ENCODE measurements around the gene CTU2. TPM values are rescaled to one million over a fixed set of nuclear protein-coding genes. Genes with fewer than 3 reads are reported as not detected.
A peak's percentile ranks its signal among the peaks of the same experiment; 100 is the strongest.

CTU2 gene
- total RNA-seq, 4 donors from 2014 or later, result 6.0 to 19.9 (median 10.7) TPM

DNA sequence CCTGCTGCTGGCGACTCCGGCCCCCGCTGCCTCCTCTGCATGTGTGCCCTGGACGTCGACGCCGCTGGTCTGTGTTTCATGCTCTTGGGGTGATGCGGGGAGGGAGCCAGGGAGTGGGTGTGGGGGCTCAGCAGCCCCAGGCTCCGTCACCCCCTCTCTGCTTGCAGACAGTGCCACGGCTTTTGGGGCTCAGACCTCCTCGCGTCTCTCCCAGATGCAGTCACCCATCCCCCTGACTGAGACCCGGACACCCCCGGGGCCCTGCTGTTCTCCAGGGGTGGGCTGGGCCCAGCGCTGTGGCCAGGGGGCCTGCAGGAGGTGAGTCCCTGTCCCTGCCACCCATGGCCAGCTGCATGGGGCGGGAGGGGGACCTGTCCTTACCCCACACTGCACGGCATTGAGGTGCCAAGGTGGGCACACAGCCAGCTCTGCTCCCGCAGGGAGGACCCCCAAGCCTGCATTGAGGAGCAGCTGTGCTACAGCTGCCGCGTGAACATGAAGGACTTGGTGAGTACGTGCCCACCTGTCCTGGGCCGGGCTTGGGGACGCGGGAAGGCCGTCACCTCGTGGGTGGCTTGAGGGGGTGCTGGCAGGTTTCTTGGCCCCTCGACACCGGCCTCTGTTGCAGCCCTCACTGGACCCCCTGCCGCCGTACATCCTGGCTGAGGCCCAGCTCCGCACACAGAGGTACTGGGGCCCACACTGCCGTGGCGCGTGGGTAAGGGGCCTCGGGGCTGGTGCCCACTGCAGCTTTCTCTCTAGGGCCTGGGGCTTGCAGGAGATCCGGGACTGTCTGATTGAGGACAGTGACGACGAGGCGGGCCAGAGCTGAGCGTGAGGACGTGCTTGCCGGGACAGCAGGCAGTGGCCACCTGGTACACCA lies 8.4 kb downstream of the CTU2 start:
- H3K9me3 ChIP-seq, result no peaks in the 10 kb centered on the region
- peaks cover 0 to 13% (median 0%) of the 10 kb centered on the region in 3 donors for H3K4me1 ChIP-seq
- 88% methylated on average over 9 of the region's 42 CpGs; no CpG with 5 or more reads in 1 of the 2 donors for WGBS, 2 donors (ENCODE audit: low coverage in 1 of 2)
- H3K36me3 ChIP-seq, result peaks cover 0 to 73% of the 10 kb centered on the region in 2 donors
- TF ChIP-seq, protein P1, sequence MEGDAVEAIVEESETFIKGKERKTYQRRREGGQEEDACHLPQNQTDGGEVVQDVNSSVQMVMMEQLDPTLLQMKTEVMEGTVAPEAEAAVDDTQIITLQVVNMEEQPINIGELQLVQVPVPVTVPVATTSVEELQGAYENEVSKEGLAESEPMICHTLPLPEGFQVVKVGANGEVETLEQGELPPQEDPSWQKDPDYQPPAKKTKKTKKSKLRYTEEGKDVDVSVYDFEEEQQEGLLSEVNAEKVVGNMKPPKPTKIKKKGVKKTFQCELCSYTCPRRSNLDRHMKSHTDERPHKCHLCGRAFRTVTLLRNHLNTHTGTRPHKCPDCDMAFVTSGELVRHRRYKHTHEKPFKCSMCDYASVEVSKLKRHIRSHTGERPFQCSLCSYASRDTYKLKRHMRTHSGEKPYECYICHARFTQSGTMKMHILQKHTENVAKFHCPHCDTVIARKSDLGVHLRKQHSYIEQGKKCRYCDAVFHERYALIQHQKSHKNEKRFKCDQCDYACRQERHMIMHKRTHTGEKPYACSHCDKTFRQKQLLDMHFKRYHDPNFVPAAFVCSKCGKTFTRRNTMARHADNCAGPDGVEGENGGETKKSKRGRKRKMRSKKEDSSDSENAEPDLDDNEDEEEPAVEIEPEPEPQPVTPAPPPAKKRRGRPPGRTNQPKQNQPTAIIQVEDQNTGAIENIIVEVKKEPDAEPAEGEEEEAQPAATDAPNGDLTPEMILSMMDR (IDR thresholded peaks at IDR 0.05), result no peak
- TF ChIP-seq POLR2AphosphoS5 (IDR thresholded peaks at IDR 0.05) (no peak), POLR2A (IDR thresholded peaks at IDR 0.05) (no peak), EP300 (IDR thresholded peaks at IDR 0.05) (no peak)
- no peaks in the 10 kb centered on the region for H3K27me3 ChIP-seq
- no peak overlapping the region for H3K27ac ChIP-seq
- H3K4me3 ChIP-seq, result no peak overlapping the region
- ATAC-seq, result no peak

- 74 to 83% methylated on average over 6 to 9 of the region's 57 CpGs for WGBS, 2 donors (ENCODE audit: low coverage in 1 of 2)
- Histone ChIP-seq H3K4me1 (peaks cover 0 to 17% (median 0%) of the 10 kb centered on the region in 3 donors), H3K27ac (no peak overlapping the region), H3K9me3 (no peaks in the 10 kb centered on the region), H3K36me3 (peaks cover 0 to 75% of the 10 kb centered on the region in 2 donors), H3K4me3 (no peak overlapping the region), H3K27me3 (no peaks in the 10 kb centered on the region)
- ATAC-seq, result no peak
- TF ChIP-seq POLR2AphosphoS5 (IDR thresholded peaks at IDR 0.05), result no peak
Observed at GRCh38 chr16:88715312-88716190, 9.2 kb downstream of the CTU2 start.

- ATAC-seq, result no peak
- Histone ChIP-seq H3K9me3 (no peaks in the 10 kb centered on the region), H3K36me3 (peaks cover 0 to 81% of the 10 kb centered on the region in 2 donors), H3K4me3 (no peak overlapping the region), H3K4me1 (peaks cover 0 to 17% (median 0%) of the 10 kb centered on the region in 3 donors), H3K27me3 (no peaks in the 10 kb centered on the region), H3K27ac (no peak overlapping the region)
- no peak for TF ChIP-seq POLR2AphosphoS5 (IDR thresholded peaks at IDR 0.05)
- TF ChIP-seq POLR2A (IDR thresholded peaks at IDR 0.05), result no peak
- TF ChIP-seq, protein P1 (IDR thresholded peaks at IDR 0.05), result no peak
- no peak for TF ChIP-seq EP300 (IDR thresholded peaks at IDR 0.05)
- 80% methylated on average over 1 of the region's 15 CpGs; no CpG with 5 or more reads in 1 of the 2 donors for WGBS, 2 donors (ENCODE audit: low coverage in 1 of 2)
Observed at GRCh38 chr16:88716201-88716600, 9.9 kb downstream of the CTU2 start.

DNA sequence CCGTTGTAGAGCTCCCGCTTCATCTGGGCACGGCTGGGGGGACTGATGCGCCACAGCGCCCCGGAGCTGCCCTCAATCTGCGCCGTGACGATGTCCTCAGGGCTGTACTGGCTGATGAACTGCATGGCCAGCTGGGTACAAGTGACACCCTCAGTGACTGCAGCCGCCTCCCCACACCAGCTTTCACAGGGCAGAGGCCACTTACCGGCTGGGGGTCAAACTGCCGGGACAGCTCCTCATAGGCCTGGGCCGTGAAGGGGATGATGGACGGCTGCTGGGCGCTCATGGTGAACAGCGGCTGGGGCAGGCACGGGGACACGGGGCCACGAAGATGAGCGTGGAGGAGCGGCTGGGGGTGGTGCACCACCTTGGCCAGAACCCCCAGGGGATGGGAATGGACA lies 10.3 kb downstream of the CTU2 start:
- Histone ChIP-seq H3K4me3 (no peak overlapping the region), H3K27me3 (no peaks in the 10 kb centered on the region), H3K27ac (no peak overlapping the region), H3K9me3 (no peaks in the 10 kb centered on the region), H3K36me3 (peaks cover 0 to 85% of the 10 kb centered on the region in 2 donors), H3K4me1 (peaks cover 0 to 17% (median 0%) of the 10 kb centered on the region in 3 donors)
- WGBS, 2 donors (ENCODE audit: low coverage in 1 of 2), result 100% methylated on average over 1 of the region's 21 CpGs; no CpG with 5 or more reads in 1 of the 2 donors
- no peak for TF ChIP-seq POLR2AphosphoS5 (IDR thresholded peaks at IDR 0.05)
- TF ChIP-seq, protein P1 (IDR thresholded peaks at IDR 0.05), result no peak
- no peak for TF ChIP-seq POLR2A (IDR thresholded peaks at IDR 0.05)
- no peak for TF ChIP-seq EP300 (IDR thresholded peaks at IDR 0.05)
- no peak for ATAC-seq

DNA sequence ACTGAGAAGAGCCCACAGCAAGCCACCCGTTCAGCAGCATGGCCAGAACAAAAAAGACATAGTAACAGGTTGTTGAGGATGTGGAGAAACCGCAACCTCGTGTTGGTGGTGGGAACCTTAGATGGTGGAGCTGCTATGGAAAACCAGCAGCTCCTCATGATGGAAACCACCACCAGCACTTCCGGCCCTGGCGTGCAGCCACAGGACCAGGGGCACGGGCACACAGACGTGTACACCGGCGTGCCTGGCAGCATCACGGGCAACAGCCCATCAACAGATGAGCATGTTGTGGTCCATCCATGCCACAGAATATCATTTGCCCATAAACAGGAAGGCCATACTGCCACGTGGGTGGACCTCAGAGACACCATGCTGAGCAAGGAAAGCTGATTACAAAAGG lies 11.9 kb downstream of the CTU2 start:
- Histone ChIP-seq H3K4me1 (peaks cover 0 to 17% (median 0%) of the 10 kb centered on the region in 3 donors), H3K27me3 (no peaks in the 10 kb centered on the region), H3K36me3 (peaks cover 0 to 100% of the 10 kb centered on the region in 2 donors), H3K27ac (peak overlapping the region in 2 of 4 donors; percentile 55 to 68), H3K4me3 (no peak overlapping the region), H3K9me3 (no peaks in the 10 kb centered on the region)
- TF ChIP-seq EP300 (IDR thresholded peaks at IDR 0.05) (no peak), POLR2AphosphoS5 (IDR thresholded peaks at IDR 0.05) (no peak), POLR2A (IDR thresholded peaks at IDR 0.05) (no peak)
- TF ChIP-seq, protein P1 (IDR thresholded peaks at IDR 0.05), result no peak
- no peak for ATAC-seq
- WGBS, 2 donors (ENCODE audit: low coverage in 1 of 2), result 64 to 79% methylated on average over 5 to 11 of the region's 11 CpGs

Measured in gastroesophageal sphincter (tissue), 4 donors.